Osteoblast (primary cell): ENCODE measurements around the gene SLC2A8. TPM values are rescaled to one million over a fixed set of nuclear protein-coding genes. Genes with fewer than 3 reads are reported as not detected.

Experiments used
- DNase-seq: peaks from one replicate; pipeline ENCODE4 v3.0.0; 2011; ENCODE audit warnings: low spot score, mixed read lengths; ENCODE audit not compliant: insufficient read length; ENCODE audit errors: missing footprints
- H2AFZ ChIP-seq: 2 replicates; pipeline ENCODE4 v1.6.0; 2011; ENCODE audit warnings: mild to moderate bottlenecking, low read length
- H3K27ac ChIP-seq: 2 replicates; pipeline ENCODE4 v1.5.1; 2011; ENCODE audit warnings: mild to moderate bottlenecking, low read depth, low read length, moderate library complexity
- H3K27me3 ChIP-seq: 2 replicates; pipeline ENCODE4 v1.6.0; 2012; ENCODE audit warnings: mild to moderate bottlenecking, control low read depth, inconsistent platforms, low read length, moderate library complexity; ENCODE audit not compliant: insufficient read depth
- H3K36me3 ChIP-seq: 2 replicates; pipeline ENCODE4 v1.5.1; 2011; ENCODE audit warnings: mild to moderate bottlenecking, low read length, control low read depth, moderate library complexity; ENCODE audit not compliant: insufficient read depth
- H3K4me1 ChIP-seq: 2 replicates; pipeline ENCODE4 v1.5.1; 2011; ENCODE audit warnings: mild to moderate bottlenecking, low read length, control low read depth, moderate library complexity; ENCODE audit not compliant: insufficient read depth
- H3K4me2 ChIP-seq: 2 replicates; pipeline ENCODE4 v1.6.0; 2011; ENCODE audit warnings: mild to moderate bottlenecking, low read length; ENCODE audit not compliant: insufficient read depth
- H3K4me3 ChIP-seq: fragments of 200-600 bp; sonication (generic); 3 replicates; pipeline ENCODE4 v1.5.1; 2012; ENCODE audit warnings: mild to moderate bottlenecking, low read length, inconsistent platforms; ENCODE audit not compliant: insufficient read depth
- H3K79me2 ChIP-seq: 2 replicates; pipeline ENCODE4 v1.6.0; 2012; ENCODE audit warnings: mild to moderate bottlenecking, low read length, control low read depth, inconsistent platforms; ENCODE audit not compliant: insufficient read depth
- H3K9me3 ChIP-seq: 2 replicates; pipeline ENCODE4 v1.5.1; 2011; ENCODE audit warnings: low read depth, low read length, control low read depth
- H4K20me1 ChIP-seq: 2 replicates; pipeline ENCODE4 v1.6.0; 2012; ENCODE audit warnings: mild to moderate bottlenecking, low read length, control low read depth; ENCODE audit not compliant: insufficient read depth
- total RNA-seq: library from RNA; depleted of rRNA; stranded (reverse); fragments of >200 nt; gene quantifications from 2 replicates; pipeline ENCODE4 v1.2.3, GENCODE V29; 2012
- TF ChIP-seq, protein P1 (sequence below): IDR thresholded peaks from 2 replicates; pipeline ENCODE4 v1.5.1; 2011; ENCODE audit warnings: mild to moderate bottlenecking, low read depth, low read length, moderate library complexity; ENCODE audit errors: extremely low read depth

The SLC2A8 gene
- total RNA-seq, 1 donor = 5.4 TPM

DNA sequence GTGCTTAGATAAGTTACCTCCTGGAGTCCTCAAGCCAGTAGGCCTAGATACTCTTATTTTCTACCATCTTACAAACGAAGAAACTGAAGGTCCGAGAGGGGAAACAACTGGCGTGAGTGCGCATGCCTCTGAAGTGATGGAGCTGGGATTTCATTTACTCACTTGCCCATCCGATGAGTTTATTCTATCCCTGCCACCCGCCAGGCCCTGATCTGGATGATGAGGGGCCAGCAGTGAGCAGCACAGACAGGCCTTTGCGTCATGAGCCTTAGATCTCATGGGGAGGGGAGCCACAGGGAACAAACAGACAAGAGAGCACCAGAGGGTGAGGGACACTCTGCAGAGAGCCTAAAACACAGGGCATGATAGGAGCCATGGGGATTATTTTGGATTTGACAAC is 34.1 kb upstream of the SLC2A8 start:
- TF ChIP-seq, protein P1, sequence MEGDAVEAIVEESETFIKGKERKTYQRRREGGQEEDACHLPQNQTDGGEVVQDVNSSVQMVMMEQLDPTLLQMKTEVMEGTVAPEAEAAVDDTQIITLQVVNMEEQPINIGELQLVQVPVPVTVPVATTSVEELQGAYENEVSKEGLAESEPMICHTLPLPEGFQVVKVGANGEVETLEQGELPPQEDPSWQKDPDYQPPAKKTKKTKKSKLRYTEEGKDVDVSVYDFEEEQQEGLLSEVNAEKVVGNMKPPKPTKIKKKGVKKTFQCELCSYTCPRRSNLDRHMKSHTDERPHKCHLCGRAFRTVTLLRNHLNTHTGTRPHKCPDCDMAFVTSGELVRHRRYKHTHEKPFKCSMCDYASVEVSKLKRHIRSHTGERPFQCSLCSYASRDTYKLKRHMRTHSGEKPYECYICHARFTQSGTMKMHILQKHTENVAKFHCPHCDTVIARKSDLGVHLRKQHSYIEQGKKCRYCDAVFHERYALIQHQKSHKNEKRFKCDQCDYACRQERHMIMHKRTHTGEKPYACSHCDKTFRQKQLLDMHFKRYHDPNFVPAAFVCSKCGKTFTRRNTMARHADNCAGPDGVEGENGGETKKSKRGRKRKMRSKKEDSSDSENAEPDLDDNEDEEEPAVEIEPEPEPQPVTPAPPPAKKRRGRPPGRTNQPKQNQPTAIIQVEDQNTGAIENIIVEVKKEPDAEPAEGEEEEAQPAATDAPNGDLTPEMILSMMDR = no peak
- Histone ChIP-seq H3K4me1 (no peaks in the 10 kb centered on the region), H4K20me1 (no peaks in the 10 kb centered on the region), H3K4me3 (no peak overlapping the region), H2AFZ (no peak overlapping the region), H3K9me3 (no peaks in the 10 kb centered on the region), H3K79me2 (no peaks in the 10 kb centered on the region), H3K27ac (no peak overlapping the region), H3K4me2 (no peak overlapping the region), H3K36me3 (no peaks in the 10 kb centered on the region), H3K27me3 (no peaks in the 10 kb centered on the region)
- no peak for DNase-seq

DNA sequence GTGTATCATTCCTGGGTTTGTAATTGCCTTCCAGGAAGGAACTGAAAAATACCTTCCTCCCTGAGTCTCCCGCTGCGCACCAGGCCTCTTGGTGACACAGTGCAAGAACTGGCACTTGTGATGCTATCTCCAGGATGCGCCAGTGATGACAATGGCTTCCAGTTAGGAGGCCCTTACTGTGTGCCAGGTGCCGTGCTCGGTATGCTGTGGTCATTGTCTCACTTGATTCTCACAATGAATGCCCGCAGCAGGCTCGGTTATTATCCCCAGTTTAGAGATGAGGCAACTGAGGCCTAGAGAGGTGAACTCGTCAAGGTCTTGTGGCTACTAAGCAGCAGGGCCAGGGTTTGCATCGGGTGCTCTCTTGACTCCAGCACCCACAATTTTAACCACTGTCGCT is 31.5 kb upstream of the SLC2A8 start:
- Histone ChIP-seq H3K36me3 (no peaks in the 10 kb centered on the region), H3K79me2 (no peaks in the 10 kb centered on the region), H3K4me2 (no peak overlapping the region), H3K27me3 (peaks cover 9% of the 10 kb centered on the region), H3K9me3 (no peaks in the 10 kb centered on the region), H2AFZ (no peak overlapping the region), H4K20me1 (no peaks in the 10 kb centered on the region), H3K4me1 (no peaks in the 10 kb centered on the region), H3K27ac (no peak overlapping the region), H3K4me3 (no peak overlapping the region)
- DNase-seq = no peak
- TF ChIP-seq, protein P1 = no peak

DNA sequence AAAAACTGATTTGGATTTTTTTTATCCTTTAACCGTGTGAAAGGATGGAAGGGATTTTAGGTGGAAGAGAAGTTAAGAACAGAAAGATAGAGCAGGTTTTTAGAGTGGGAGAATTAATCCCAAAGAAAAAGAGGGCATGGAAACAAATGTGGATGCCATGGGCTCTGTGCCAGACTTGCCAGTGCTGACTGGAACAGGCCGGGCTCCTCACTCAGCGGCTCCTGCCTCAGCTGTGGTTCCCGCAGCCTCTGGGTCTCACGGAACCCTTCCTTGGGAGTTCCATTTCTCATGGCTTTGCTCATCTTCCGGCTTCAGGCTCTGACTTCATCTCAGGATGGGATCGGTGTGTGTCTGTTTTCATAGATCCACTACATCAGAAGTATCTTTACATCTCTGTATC is 30.4 kb upstream of the SLC2A8 start:
- no peaks in the 10 kb centered on the region for H4K20me1 ChIP-seq
- no peak overlapping the region for H2AFZ ChIP-seq
- no peaks in the 10 kb centered on the region for H3K9me3 ChIP-seq
- H3K27me3 ChIP-seq = peaks cover 16% of the 10 kb centered on the region
- no peaks in the 10 kb centered on the region for H3K36me3 ChIP-seq
- no peaks in the 10 kb centered on the region for H3K79me2 ChIP-seq
- H3K4me3 ChIP-seq = no peak overlapping the region
- no peak for DNase-seq
- H3K27ac ChIP-seq = no peak overlapping the region
- no peak overlapping the region for H3K4me2 ChIP-seq
- H3K4me1 ChIP-seq = no peaks in the 10 kb centered on the region
- TF ChIP-seq, protein P1 = no peak

DNA sequence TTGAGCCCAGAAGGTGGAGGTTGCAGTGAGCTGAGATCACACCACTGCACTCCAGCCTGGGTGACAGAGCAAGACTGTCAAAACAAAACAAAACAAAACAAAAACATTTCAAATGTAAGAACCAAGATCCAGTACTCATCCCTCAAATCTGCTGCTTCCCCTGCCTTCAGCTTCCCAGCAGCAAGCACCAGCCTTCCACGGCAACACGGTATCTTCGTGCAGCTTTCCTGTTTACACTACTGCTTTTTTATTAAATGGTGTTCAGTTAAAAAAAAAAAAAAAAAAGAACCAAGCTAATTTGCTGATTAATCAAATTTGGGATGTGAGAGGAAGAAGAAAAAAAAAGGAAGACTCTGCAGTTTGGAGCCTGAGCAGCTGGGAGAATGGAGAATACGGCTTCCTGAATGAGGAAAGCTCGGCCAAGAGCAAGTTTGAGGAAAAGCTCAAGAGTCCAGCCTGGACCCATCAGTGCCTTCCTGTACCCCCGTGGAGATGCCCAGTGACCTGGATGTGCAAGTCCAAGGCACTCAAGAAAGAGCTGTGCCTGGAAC is 28.0 kb upstream of the SLC2A8 start:
- no peak for DNase-seq
- Histone ChIP-seq H4K20me1 (no peaks in the 10 kb centered on the region), H3K79me2 (no peaks in the 10 kb centered on the region), H3K36me3 (no peaks in the 10 kb centered on the region), H3K27ac (no peak overlapping the region), H3K4me2 (no peak overlapping the region), H2AFZ (no peak overlapping the region), H3K4me1 (no peaks in the 10 kb centered on the region), H3K27me3 (peaks cover 20% of the 10 kb centered on the region), H3K4me3 (no peak overlapping the region), H3K9me3 (no peaks in the 10 kb centered on the region)
- TF ChIP-seq, protein P1 = no peak
